Endothelial cell of umbilical vein (primary cell): ENCODE results near the gene MYDGF. TPM values are rescaled to one million over a fixed set of nuclear protein-coding genes. Genes with fewer than 3 reads are reported as not detected.

Source experiments
- BruUV-seq: library from RNA; stranded (reverse); fragments of 400-500 nt; replicated peaks from 2 replicates; lab custom pipeline; 2021; lab: Mats Ljungman, UMichigan
- CTCF ChIA-PET: fragments of 300-600, 350-600 bp; sonication (Branson Sonifier 250); formaldehyde crosslinking; loops from one replicate; lab custom pipeline; 2021; ENCODE audit warnings: antibody characterized with exemption, inconsistent platforms; lab: Charles Lee
- POLR2A ChIA-PET: fragments of 300-600, 350-600 bp; sonication (Branson Sonifier 250); formaldehyde crosslinking; loops from one replicate; lab custom pipeline; 2021; ENCODE audit warnings: antibody characterized with exemption, inconsistent platforms; lab: Charles Lee
- DNase-seq: peaks from one replicate; pipeline ENCODE4 v3.0.0-alpha.2; 2011; ENCODE audit warnings: low read depth, low spot score
- FAIRE-seq: peaks from 2 replicates; lab custom pipeline; 2011; peaks lifted over from hg19 to GRCh38; lab: Jason Lieb, UNC
- H2AFZ ChIP-seq: 2 replicates; pipeline ENCODE4 v1.6.0; 2012; ENCODE audit warnings: low read depth, low read length, control low read depth, inconsistent platforms
- H3K27ac ChIP-seq: 2 replicates; pipeline ENCODE4 v1.5.1; 2011; ENCODE audit warnings: low read depth, mild to moderate bottlenecking, control low read depth, low read length, moderate library complexity; ENCODE audit not compliant: insufficient read depth
- H3K27me3 ChIP-seq, 2 experiments: 2 replicates each; pipeline versions ENCODE4 v1.6.0 to v1.6.1; 2011; ENCODE audit warnings: low read length in 2 of 2, mixed read lengths in 1 of 2; ENCODE audit not compliant: control insufficient read depth in 2 of 2, insufficient read depth in 2 of 2
- H3K36me3 ChIP-seq, 2 experiments: 2 replicates in 1 of 2; 3 replicates in 1 of 2; pipeline ENCODE4 v1.5.1; 2011; ENCODE audit warnings: low read length in 2 of 2, mild to moderate bottlenecking in 1 of 2, moderate library complexity in 1 of 2; ENCODE audit not compliant: control insufficient read depth in 2 of 2, insufficient read depth in 2 of 2; ENCODE audit errors: extremely low read depth in 1 of 2
- H3K4me1 ChIP-seq: 3 replicates; pipeline ENCODE4 v1.5.1; 2011; ENCODE audit warnings: mild to moderate bottlenecking, low read length; ENCODE audit not compliant: control insufficient read depth, insufficient read depth; ENCODE audit errors: extremely low read depth
- H3K4me2 ChIP-seq: 2 replicates; pipeline ENCODE4 v1.6.1; 2011; ENCODE audit warnings: low read length, control low read depth, mixed read lengths; ENCODE audit not compliant: insufficient read depth
- H3K4me3 ChIP-seq, 3 experiments: fragments of 200-600 bp in 1 of 3; sonication (generic), shearing (Covaris generic) in 1 of 3; replicated peaks in 1 of 3; 2 replicates each; pipeline ENCODE4 v1.5.1; 2011 to 2016; ENCODE audit warnings: control low read depth in 3 of 3, low read length in 3 of 3, mild to moderate bottlenecking in 2 of 3, inconsistent platforms in 1 of 3, low read depth in 1 of 3, moderate library complexity in 1 of 3; ENCODE audit not compliant: insufficient read depth in 1 of 3
- H3K79me2 ChIP-seq: 2 replicates; pipeline ENCODE4 v1.6.0; 2012; ENCODE audit warnings: low read length, inconsistent platforms; ENCODE audit not compliant: control insufficient read depth, insufficient read depth
- H3K9ac ChIP-seq: replicated peaks from 2 replicates; pipeline ENCODE3; 2011; ENCODE audit warnings: low read length, control low read depth; ENCODE audit not compliant: insufficient read depth; ENCODE audit errors: extremely low read depth
- H3K9me1 ChIP-seq: replicated peaks from 3 replicates; pipeline ENCODE4 v1.6.0; 2011; ENCODE audit warnings: mild to moderate bottlenecking, low read length; ENCODE audit not compliant: control insufficient read depth, insufficient read depth; ENCODE audit errors: extremely low read depth
- H3K9me3 ChIP-seq: replicated peaks from 2 replicates; pipeline ENCODE4 v1.5.1; 2012; ENCODE audit warnings: low read length, inconsistent platforms; ENCODE audit not compliant: control insufficient read depth, insufficient read depth
- H4K20me1 ChIP-seq: replicated peaks from 2 replicates; pipeline ENCODE3; 2011; ENCODE audit warnings: mild to moderate bottlenecking, low read length; ENCODE audit not compliant: control insufficient read depth, insufficient read depth; ENCODE audit errors: extremely low read depth
- EZH2 ChIP-seq: IDR thresholded peaks from 2 replicates; pipeline ENCODE4 v1.6.1; 2012; ENCODE audit warnings: borderline replicate concordance, low read depth, mild to moderate bottlenecking, moderate library complexity, low read length, inconsistent platforms; ENCODE audit not compliant: severe bottlenecking
- POLR2A ChIP-seq: IDR thresholded peaks from 2 replicates; pipeline ENCODE4 v1.6.1; 2012; ENCODE audit warnings: low read depth, mild to moderate bottlenecking, control low read depth, low read length
- dilution Hi-C: fragments of 300-500 bp; cut with MboI; formaldehyde crosslinking; loops from one replicate; pipeline ENCODE4 v1.15.0; 2019; ENCODE audit warnings: low sequenced_read_pairs; ENCODE audit not compliant: extremely low pct_ligation_motif_present
- intact Hi-C: fragments of 100-400 bp; cut with micrococcal nuclease; formaldehyde crosslinking; loops from one replicate; pipeline ENCODE4 v1.10.0; 2022
- polyA plus RNA-seq, 4 experiments: library from polyadenylated mRNA; depleted of rRNA in 3 of 4; stranded (reverse) in 3 of 4; unstranded in 1 of 4; fragments of >200 nt; gene quantifications; 2 replicates each; pipeline versions ENCODE4 v1.2.1 to v1.2.3, GENCODE V29; 2011 to 2012; ENCODE audit warnings: missing spikeins in 1 of 4
- total RNA-seq: library from RNA; stranded (reverse); gene quantifications from 2 replicates; pipeline ENCODE4 v1.2.3, GENCODE V29; 2021
- TF ChIP-seq, protein P1 (sequence below), 2 donors: IDR thresholded peaks; 1 replicate in 1 of 2; 2 replicates in 1 of 2; pipeline ENCODE4 v1.5.1; 2011; ENCODE audit warnings: low read length in 2 of 2, mild to moderate bottlenecking in 2 of 2, moderate library complexity in 2 of 2, control low read depth in 1 of 2, inconsistent platforms in 1 of 2, low read depth in 1 of 2; ENCODE audit not compliant: insufficient read depth in 1 of 2; ENCODE audit errors: extremely low read depth in 1 of 2

MYDGF gene
- total and polyA plus RNA-seq, 2 donors (not counting 3 experiments of a cell fraction or from before 2014, with no cell fraction given), result 191 to 337 TPM

DNA sequence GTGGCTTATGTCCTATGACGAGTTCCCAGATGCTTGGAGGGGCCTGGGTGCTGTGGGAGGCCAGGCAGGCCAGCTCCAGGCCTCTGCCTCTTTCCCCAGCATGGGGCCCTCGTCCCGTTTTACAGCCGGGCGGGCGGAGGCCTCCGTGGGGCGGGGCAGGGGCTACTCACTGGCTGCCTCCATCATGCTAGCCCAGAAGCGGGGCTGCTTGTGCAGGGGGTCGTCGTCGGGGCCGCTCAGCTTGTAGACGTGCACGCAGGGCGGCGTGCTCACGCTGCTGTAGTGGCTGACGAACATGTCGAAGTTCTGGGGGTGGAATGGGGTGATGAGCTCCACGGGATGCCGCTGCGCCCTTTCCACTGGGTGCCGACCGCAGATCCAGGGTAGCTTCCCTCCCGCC lies 18.4 kb upstream of the MYDGF start:
- Histone ChIP-seq H3K79me2 (no peaks in the 10 kb centered on the region), H4K20me1 (no peaks in the 10 kb centered on the region), H3K27me3 (no peaks in the 10 kb centered on the region), H3K9me3 (no peaks in the 10 kb centered on the region), H3K9ac (no peak overlapping the region), H3K9me1 (no peaks in the 10 kb centered on the region), H3K27ac (no peak overlapping the region), H3K4me2 (no peak overlapping the region), H3K36me3 (peaks cover 14 to 55% of the 10 kb centered on the region in 2 experiments), H3K4me1 (no peaks in the 10 kb centered on the region), H3K4me3 (no peak overlapping the region), H2AFZ (no peak overlapping the region)
- DNase-seq, result no peak
- no TSS peak for BruUV-seq
- CTCF ChIA-PET, result interaction anchor here (1.2 kb wide), 1 partner anchor 12 kb away, joined by 5 read pairs; no protein-coding TSS in a partner anchor
- FAIRE-seq, result no peak
- intact Hi-C loops (no loop called here), dilution Hi-C loops (no loop called here)
- no peak for TF ChIP-seq POLR2A
- TF ChIP-seq EZH2, result no peak
- TF ChIP-seq, protein P1, sequence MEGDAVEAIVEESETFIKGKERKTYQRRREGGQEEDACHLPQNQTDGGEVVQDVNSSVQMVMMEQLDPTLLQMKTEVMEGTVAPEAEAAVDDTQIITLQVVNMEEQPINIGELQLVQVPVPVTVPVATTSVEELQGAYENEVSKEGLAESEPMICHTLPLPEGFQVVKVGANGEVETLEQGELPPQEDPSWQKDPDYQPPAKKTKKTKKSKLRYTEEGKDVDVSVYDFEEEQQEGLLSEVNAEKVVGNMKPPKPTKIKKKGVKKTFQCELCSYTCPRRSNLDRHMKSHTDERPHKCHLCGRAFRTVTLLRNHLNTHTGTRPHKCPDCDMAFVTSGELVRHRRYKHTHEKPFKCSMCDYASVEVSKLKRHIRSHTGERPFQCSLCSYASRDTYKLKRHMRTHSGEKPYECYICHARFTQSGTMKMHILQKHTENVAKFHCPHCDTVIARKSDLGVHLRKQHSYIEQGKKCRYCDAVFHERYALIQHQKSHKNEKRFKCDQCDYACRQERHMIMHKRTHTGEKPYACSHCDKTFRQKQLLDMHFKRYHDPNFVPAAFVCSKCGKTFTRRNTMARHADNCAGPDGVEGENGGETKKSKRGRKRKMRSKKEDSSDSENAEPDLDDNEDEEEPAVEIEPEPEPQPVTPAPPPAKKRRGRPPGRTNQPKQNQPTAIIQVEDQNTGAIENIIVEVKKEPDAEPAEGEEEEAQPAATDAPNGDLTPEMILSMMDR (IDR thresholded peaks at IDR 0.05; ENCODE audit: extremely low read depth in 1 of 2, insufficient read depth in 1 of 2, low read depth in 1 of 2, low read length in 2 of 2), result no peak
- POLR2A ChIA-PET, result no interaction called here

DNA sequence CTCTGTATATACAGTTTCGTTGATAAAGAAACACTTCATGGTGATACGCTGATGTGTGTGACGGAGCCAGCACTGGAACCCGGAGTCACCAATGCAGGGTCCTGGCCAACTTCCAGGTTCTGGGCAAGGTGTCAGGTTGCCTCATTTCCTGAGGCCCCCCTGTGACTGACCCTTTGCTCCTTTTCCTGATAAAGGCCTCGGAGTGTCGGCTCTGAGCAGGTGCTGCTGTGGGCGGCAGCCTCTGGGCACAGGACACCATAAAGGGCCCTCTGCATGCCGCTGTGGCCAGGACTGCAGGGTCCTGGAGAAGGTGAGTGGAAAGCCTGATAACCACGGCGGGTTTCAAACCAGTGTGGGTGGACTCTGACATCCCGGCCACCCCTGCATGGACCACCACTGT lies 17.3 kb upstream of the MYDGF start:
- Histone ChIP-seq H3K4me3 (no peak overlapping the region), H3K9me1 (no peaks in the 10 kb centered on the region), H3K79me2 (no peaks in the 10 kb centered on the region), H2AFZ (no peak overlapping the region), H3K27me3 (no peaks in the 10 kb centered on the region), H3K27ac (no peak overlapping the region), H3K9me3 (no peaks in the 10 kb centered on the region), H3K9ac (no peak overlapping the region), H4K20me1 (no peaks in the 10 kb centered on the region), H3K4me1 (no peaks in the 10 kb centered on the region), H3K4me2 (no peak overlapping the region), H3K36me3 (peaks cover 14 to 52% of the 10 kb centered on the region in 2 experiments)
- POLR2A ChIA-PET, result no interaction called here
- peak; percentile 46 for FAIRE-seq
- TF ChIP-seq EZH2, result no peak
- TF ChIP-seq, protein P1 (IDR thresholded peaks at IDR 0.05; ENCODE audit: extremely low read depth in 1 of 2, insufficient read depth in 1 of 2, low read depth in 1 of 2, low read length in 2 of 2), result no peak
- CTCF ChIA-PET, result no interaction called here
- no TSS peak for BruUV-seq
- DNase-seq, result no peak
- dilution Hi-C loops (no loop called here), intact Hi-C loops (no loop called here)
